Activated T-helper 2 cell treated with anti-CD3 and anti-CD28 coated beads, Interferon-gamma antibody, Interleukin-2, Interleukin-4, amounts not matched to agents 10 μg/mL and 5 μg/mL and 100 μg/mL, durations not matched to agents 14 hours and 24 hours and 36 hours (primary cell): ENCODE results near the gene BTF3. TPM values are rescaled to one million over a fixed set of nuclear protein-coding genes. Genes with fewer than 3 reads are reported as not detected.

ENCODE experiments used
- DNase-seq: peaks from one replicate; pipeline ENCODE4 v3.0.0; 2021; ENCODE audit warnings: low spot score
- H3K27ac Mint-ChIP-seq: one replicate; pipeline ENCODE4 v1.8.0; 2021; ENCODE audit warnings: mixed read lengths
- H3K27me3 Mint-ChIP-seq: one replicate; pipeline ENCODE4 v1.8.0; 2021; ENCODE audit warnings: low read depth, mixed read lengths
- H3K36me3 Mint-ChIP-seq: one replicate; pipeline ENCODE4 v1.8.0; 2021; ENCODE audit warnings: low read depth, mixed read lengths
- H3K4me1 Mint-ChIP-seq: one replicate; pipeline ENCODE4 v1.8.0; 2021; ENCODE audit warnings: low read depth, mixed read lengths
- H3K4me3 Mint-ChIP-seq: one replicate; pipeline ENCODE4 v1.8.0; 2021; ENCODE audit warnings: low read depth, mild to moderate bottlenecking, moderate library complexity, mixed read lengths
- H3K9me3 Mint-ChIP-seq: one replicate; pipeline ENCODE4 v1.8.0; 2021; ENCODE audit warnings: mixed read lengths
- intact Hi-C: fragments of 100-400 bp; cut with micrococcal nuclease; formaldehyde crosslinking; loops from one replicate; pipeline ENCODE4 v1.15.1; 2023
- total RNA-seq: library from RNA; stranded (reverse); gene quantifications from 2 replicates; pipeline ENCODE4 v1.2.3, GENCODE V29; 2022

The BTF3 gene
- total RNA-seq, 1 donor from 2014 or later, result 969 TPM

DNA sequence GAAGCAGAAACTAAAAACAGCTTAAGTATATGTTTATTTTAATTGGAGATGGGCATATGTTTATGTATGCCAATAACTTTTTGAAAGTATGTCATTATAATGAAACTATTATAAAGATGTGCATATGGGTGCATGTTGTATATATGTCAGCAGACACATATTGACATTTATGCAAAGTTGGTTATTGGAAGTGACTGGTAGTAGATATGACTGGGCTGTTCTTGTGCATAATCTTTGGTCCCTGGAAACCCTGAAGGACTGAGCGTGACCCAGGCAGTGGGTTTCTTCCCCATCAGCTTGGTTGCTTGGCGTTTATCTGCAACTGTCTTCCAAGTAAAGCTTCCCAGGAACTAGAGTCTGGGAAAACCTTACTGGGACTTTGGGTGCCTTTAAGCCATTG is 41.5 kb downstream of the BTF3 start:
- Mint-ChIP-seq H3K36me3 (no peaks in the 10 kb centered on the region), H3K9me3 (no peaks in the 10 kb centered on the region), H3K4me1 (peaks cover 13% of the 10 kb centered on the region), H3K4me3 (no peak overlapping the region), H3K27ac (no peak overlapping the region), H3K27me3 (peaks cover 10% of the 10 kb centered on the region)
- intact Hi-C loops, result loop anchor here (5.0 kb wide), 1 partner anchor 37 kb away; no protein-coding TSS in a partner anchor
- DNase-seq, result no peak

DNA sequence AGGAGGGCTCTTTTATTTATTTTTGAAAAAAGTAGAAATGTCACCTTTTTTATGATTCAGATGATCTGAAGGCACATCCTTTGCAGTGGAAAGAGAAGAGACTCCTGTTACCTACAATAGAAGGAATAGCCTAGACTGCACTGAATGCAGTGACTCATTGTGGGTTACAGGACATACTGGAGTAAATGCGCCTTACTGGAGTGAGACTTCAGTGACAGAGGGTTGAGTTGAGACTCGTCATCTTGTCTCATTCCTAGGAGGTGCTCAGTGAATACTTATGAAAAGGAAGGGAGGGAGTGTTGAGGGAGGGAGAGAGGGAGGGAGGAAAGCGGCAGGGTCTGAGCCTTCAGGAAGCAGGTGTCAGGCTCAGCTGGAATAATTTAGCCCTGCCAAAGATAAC is 42.0 kb downstream of the BTF3 start:
- Mint-ChIP-seq H3K36me3 (no peaks in the 10 kb centered on the region), H3K4me1 (peaks cover 13% of the 10 kb centered on the region), H3K27me3 (peaks cover 10% of the 10 kb centered on the region), H3K4me3 (no peak overlapping the region), H3K9me3 (no peaks in the 10 kb centered on the region), H3K27ac (no peak overlapping the region)
- intact Hi-C loops, result no loop called here
- DNase-seq, result no peak

- Mint-ChIP-seq H3K27me3 (peaks cover 10% of the 10 kb centered on the region), H3K4me3 (no peak overlapping the region), H3K36me3 (no peaks in the 10 kb centered on the region), H3K4me1 (peaks cover 13% of the 10 kb centered on the region), H3K9me3 (no peaks in the 10 kb centered on the region), H3K27ac (no peak overlapping the region)
- intact Hi-C loops, result no loop called here
- DNase-seq, result no peak
Measured at GRCh38 chr5:73542020-73542419, 43.8 kb downstream of the BTF3 start.

- Mint-ChIP-seq H3K4me3 (no peak overlapping the region), H3K27ac (no peak overlapping the region), H3K36me3 (no peaks in the 10 kb centered on the region), H3K4me1 (peaks cover 13% of the 10 kb centered on the region), H3K9me3 (no peaks in the 10 kb centered on the region), H3K27me3 (peaks cover 16% of the 10 kb centered on the region)
- intact Hi-C loops, result no loop called here
- no peak for DNase-seq
Measured at GRCh38 chr5:73544429-73545402, 46.5 kb downstream of the BTF3 start.

- no peaks in the 10 kb centered on the region for H3K9me3 Mint-ChIP-seq
- H3K4me3 Mint-ChIP-seq, result no peak overlapping the region
- no peak overlapping the region for H3K27ac Mint-ChIP-seq
- peaks cover 18% of the 10 kb centered on the region for H3K4me1 Mint-ChIP-seq
- DNase-seq, result no peak
- H3K27me3 Mint-ChIP-seq, result peaks cover 16% of the 10 kb centered on the region
- no peaks in the 10 kb centered on the region for H3K36me3 Mint-ChIP-seq
- intact Hi-C loops, result no loop called here
Measured at GRCh38 chr5:73545403-73545779, 47.1 kb downstream of the BTF3 start.

DNA sequence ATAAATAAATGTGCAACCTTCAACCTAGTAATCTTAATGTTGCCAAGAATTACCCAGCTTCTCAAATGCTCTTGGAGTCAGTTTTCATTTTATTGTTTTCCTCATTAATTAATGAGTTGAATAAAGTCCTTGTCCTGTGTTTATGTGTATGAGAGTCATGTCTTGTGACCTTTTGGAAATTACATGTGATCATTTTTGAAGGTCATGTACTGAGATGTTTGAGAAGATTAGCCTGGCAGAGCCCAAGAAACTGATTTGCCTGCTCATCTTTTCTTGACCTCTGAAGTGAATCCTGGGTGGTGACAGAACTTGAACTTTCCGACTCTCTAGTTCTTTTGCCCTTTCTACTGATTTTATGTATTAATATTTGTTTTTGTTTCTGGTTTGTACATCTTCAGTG is 51.8 kb downstream of the BTF3 start:
- Mint-ChIP-seq H3K27me3 (peaks cover 6% of the 10 kb centered on the region), H3K9me3 (no peaks in the 10 kb centered on the region), H3K4me1 (peaks cover 4% of the 10 kb centered on the region), H3K4me3 (no peak overlapping the region), H3K36me3 (peaks cover 17% of the 10 kb centered on the region), H3K27ac (no peak overlapping the region)
- no peak for DNase-seq
- intact Hi-C loops, result no loop called here

DNA sequence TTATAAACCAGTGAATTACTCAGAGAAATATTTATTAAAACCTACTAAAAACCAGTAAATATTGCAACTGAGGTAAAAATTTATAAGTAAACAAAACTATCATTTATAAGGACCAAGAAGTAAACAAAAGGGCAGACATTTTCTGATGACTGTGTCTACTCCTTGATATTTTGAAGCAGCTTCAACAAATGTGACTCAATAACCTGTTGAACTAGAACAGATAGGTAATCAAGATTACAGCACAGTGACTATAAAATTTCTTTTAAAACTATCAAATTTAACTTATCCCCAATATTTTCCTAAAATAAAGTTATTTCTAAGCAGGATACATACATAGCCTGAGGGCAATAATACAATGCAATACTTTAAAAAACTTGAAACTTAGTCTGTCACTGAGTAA is 54.4 kb downstream of the BTF3 start:
- H3K36me3 Mint-ChIP-seq, result peaks cover 24% of the 10 kb centered on the region
- DNase-seq, result no peak
- intact Hi-C loops, result no loop called here
- no peak overlapping the region for H3K27ac Mint-ChIP-seq
- no peak overlapping the region for H3K4me3 Mint-ChIP-seq
- H3K27me3 Mint-ChIP-seq, result peaks cover 6% of the 10 kb centered on the region
- H3K4me1 Mint-ChIP-seq, result peaks cover 4% of the 10 kb centered on the region
- H3K9me3 Mint-ChIP-seq, result no peaks in the 10 kb centered on the region

Other genes with a start within 250 kb of the BTF3 start
- 0.11 and 0.25 TPM in 2 replicates for gene FOXD1, start 49.7 kb upstream of the BTF3 start, total RNA-seq
- gene ANKRA2, start 67.2 kb downstream of the BTF3 start, total RNA-seq, result 18.7 and 19.6 TPM in 2 replicates
- 46.0 and 47.0 TPM in 2 replicates for gene UTP15, start 67.3 kb downstream of the BTF3 start, total RNA-seq
- 0.05 and 0.11 TPM in 2 replicates for gene ARHGEF28, start 127.8 kb downstream of the BTF3 start, total RNA-seq